Fibroblast of the aortic adventitia (primary cell): Measurements from ENCODE around the gene DYRK1A. TPM values are rescaled to one million over a fixed set of nuclear protein-coding genes. Genes with fewer than 3 reads are reported as not detected.

Source experiments
- DNase-seq: peaks from one replicate; pipeline ENCODE4 v3.0.0-alpha.2; 2010; ENCODE audit warnings: low read depth
- H3K4me3 ChIP-seq: 2 replicates; pipeline ENCODE4 v1.5.1; 2011; ENCODE audit warnings: low read depth, mild to moderate bottlenecking, control low read depth, low read length, moderate library complexity
- total RNA-seq: library from RNA; depleted of rRNA; stranded (reverse); fragments of >200 nt; gene quantifications from 2 replicates; pipeline ENCODE4 v1.2.3, GENCODE V29; 2012; ENCODE audit warnings: low replicate concordance
- TF ChIP-seq, protein P1 (sequence below): IDR thresholded peaks from 2 replicates; pipeline ENCODE4 v1.5.1; 2011; ENCODE audit warnings: mild to moderate bottlenecking, low read length, control low read depth, inconsistent platforms; ENCODE audit not compliant: insufficient read depth

Gene DYRK1A
- total RNA-seq, 1 donor: 80.2 TPM

DNA sequence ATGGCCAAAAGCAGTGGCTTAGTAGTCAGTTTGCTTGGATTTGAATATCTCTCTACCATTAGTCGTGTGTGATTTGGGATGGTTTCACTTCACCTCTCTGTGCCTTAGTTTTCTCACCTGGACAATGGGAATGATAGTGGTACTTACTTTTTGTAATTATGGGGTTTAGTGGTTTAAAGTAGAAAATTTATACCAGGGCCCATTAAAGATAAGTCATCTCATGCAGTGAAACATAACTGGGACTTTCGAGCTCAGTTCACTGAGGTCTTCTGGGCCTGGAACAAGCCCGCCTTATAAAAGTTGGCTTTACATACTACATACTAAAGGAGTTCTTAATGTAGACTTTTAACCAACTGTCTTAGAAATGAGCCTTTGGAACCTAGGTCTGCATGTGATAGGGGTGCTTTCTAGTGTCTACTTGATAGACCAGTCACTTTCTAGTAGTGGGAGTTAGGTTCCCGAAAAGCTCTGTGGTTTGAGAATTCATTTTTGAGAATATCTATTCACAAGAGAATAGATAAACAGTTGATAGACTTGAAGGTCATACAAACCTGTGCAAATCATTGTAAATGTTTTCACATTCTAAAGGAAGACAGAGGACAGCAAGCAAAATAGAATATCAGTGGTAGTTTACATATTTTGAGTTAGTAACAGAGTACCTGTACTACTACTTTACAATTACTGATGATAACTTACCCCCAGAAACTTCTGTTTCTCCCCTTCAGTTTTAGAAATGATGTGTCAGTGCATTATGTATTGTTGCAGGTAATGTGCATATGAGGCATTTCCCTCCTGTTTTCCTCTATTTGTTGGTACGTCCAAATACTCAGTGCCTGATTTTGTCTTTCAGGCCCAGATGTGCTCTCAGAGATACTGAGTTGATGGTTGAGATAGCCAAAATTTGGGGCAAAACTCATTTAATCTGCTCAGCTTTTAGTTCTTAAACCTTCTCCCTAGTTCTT is 48.0 kb downstream of the DYRK1A start:
- TF ChIP-seq, protein P1, sequence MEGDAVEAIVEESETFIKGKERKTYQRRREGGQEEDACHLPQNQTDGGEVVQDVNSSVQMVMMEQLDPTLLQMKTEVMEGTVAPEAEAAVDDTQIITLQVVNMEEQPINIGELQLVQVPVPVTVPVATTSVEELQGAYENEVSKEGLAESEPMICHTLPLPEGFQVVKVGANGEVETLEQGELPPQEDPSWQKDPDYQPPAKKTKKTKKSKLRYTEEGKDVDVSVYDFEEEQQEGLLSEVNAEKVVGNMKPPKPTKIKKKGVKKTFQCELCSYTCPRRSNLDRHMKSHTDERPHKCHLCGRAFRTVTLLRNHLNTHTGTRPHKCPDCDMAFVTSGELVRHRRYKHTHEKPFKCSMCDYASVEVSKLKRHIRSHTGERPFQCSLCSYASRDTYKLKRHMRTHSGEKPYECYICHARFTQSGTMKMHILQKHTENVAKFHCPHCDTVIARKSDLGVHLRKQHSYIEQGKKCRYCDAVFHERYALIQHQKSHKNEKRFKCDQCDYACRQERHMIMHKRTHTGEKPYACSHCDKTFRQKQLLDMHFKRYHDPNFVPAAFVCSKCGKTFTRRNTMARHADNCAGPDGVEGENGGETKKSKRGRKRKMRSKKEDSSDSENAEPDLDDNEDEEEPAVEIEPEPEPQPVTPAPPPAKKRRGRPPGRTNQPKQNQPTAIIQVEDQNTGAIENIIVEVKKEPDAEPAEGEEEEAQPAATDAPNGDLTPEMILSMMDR: no peak
- no peak for DNase-seq
- no peak overlapping the region for H3K4me3 ChIP-seq

DNA sequence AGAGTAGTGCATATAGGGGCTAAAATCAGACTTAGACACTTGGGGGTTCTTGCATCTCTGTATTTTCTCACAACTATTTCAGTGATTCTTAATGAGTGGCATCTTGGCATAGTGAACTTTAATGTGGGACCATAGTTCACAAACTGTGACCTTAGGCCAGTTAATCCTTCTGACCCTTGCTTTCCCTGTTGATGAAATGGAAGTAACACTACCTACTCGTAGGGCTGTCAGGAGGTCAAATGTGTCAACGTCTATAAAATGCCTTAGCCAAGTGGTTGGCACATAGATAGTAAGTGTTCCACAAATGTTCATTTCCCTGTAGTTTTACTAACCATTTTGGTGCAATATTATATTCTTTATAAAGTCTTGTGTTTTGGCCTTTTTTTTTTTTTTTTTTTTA is 49.4 kb downstream of the DYRK1A start:
- TF ChIP-seq, protein P1: no peak
- DNase-seq: no peak
- H3K4me3 ChIP-seq: no peak overlapping the region

DNA sequence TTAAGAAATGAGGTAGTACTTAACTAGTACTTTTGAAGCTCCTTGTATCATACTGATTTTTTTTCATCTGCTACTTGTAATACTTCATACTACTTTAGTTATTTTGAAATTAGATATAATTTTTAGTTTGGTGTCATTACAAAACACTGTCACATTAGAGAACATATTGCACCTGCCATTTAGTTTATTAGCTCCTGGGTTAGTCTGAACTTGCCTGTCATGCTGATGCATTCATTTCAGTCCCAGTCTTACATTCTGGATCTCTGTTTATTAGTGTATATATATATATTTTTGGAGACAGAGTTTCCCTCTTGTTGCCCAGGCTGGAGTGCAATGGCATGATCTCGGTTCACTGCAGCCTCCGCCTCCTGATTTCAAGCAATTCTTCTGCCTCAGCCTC is 50.3 kb downstream of the DYRK1A start:
- H3K4me3 ChIP-seq: no peak overlapping the region
- TF ChIP-seq, protein P1: no peak
- DNase-seq: no peak

DNA sequence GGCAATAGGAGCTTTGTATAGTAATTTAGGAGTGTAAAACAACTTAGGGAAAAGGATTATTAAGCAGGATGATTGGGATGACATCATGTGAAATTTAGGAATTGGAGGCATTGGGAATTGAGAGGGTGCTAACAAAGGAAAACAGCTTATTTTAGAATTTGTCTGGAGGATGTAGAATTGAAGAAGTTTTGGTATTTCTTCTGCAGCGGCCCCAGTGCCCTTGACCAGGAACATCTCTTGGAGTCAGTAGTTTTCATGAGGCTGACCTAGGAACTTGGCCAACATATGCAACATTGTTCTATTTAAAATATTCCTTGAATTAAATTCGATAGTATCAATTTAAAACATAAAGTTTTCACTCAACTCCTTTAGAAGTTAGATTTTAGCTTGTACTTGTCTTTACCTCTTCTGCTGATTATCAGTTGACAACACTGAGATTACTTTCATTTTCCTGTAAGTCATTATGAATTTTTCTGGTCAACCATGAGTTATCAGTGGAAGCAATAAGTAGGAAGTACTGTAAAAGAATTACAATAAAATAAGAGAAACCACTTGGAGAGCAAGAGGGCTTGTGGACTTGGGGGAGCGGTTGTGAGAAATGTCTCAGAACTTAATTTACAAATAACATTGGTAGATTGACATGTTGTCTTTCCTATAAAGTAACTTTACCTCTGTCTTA is 52.8 kb downstream of the DYRK1A start:
- no peak overlapping the region for H3K4me3 ChIP-seq
- TF ChIP-seq, protein P1: no peak
- DNase-seq: no peak

DNA sequence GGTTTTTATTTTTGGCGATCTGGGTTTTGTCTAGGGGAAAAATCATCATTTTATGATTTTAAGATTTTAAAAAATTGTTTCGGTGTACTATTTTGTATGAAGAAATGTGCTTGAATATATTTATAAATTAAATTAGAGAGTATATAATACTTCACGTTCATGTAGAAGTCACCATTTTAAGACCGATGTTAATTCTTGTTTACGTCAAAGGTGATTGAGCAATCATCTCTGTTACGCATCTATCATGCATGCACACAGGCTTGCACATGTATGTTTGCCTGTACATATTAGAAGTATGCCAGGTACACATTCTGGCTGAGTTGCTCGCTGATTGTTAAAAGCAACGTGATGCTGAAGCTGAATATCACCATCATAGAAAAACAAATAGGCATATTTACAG is 54.7 kb downstream of the DYRK1A start:
- no peak overlapping the region for H3K4me3 ChIP-seq
- TF ChIP-seq, protein P1: no peak
- DNase-seq: no peak

DNA sequence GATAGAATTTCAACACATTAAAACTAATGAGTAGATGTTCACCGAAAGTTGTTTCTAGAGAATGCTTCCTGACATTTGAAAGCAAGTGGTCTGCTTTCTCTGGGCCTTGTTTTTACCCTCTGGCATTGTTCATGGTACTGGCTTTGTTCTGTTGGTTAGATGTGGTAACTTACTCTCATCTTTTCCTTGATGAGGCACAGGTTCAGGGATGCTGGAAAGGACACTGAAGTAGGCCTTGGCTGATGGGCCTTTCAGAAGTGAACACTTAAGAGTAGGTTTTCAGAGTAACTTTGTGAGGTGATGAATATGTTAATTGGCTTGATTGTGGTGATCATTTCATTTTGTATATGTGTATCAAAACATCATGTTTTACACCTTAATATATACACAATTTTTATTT is 55.8 kb downstream of the DYRK1A start:
- H3K4me3 ChIP-seq: no peak overlapping the region
- DNase-seq: no peak
- TF ChIP-seq, protein P1: no peak
